Liver (tissue), 9 donors: ENCODE results near the gene THEM5. TPM values are rescaled to one million over a fixed set of nuclear protein-coding genes. Genes with fewer than 3 reads are reported as not detected.

Source experiments
- DNase-seq: peaks from one replicate; pipeline ENCODE4 v3.0.0-alpha.2; 2017; ENCODE audit warnings: low spot score
- H3K27ac ChIP-seq, 2 donors: one replicate each; pipeline ENCODE4 v1.7.0; 2013; ENCODE audit warnings: inconsistent platforms in 2 of 2, low read length in 2 of 2, control low read depth in 1 of 2, low read depth in 1 of 2, mild to moderate bottlenecking in 1 of 2
- H3K27me3 ChIP-seq, 4 donors: one replicate each; pipeline versions ENCODE4 v1.6.1 to v1.7.0; 2013; ENCODE audit warnings: low read length in 3 of 4, inconsistent platforms in 1 of 4, mild to moderate bottlenecking in 1 of 4, moderate library complexity in 1 of 4; ENCODE audit not compliant: control insufficient read depth in 4 of 4, insufficient read depth in 4 of 4
- H3K36me3 ChIP-seq, 4 donors: one replicate each; pipeline versions ENCODE4 v1.6.1 to v1.7.0; 2013; ENCODE audit warnings: low read length in 3 of 4, mild to moderate bottlenecking in 3 of 4, low read depth in 1 of 4, moderate library complexity in 1 of 4; ENCODE audit not compliant: control insufficient read depth in 4 of 4, insufficient read depth in 3 of 4
- H3K4me1 ChIP-seq, 4 donors: one replicate each; pipeline versions ENCODE4 v1.6.1 to v1.7.0; 2013; ENCODE audit warnings: low read length in 3 of 4, mild to moderate bottlenecking in 3 of 4, moderate library complexity in 1 of 4; ENCODE audit not compliant: control insufficient read depth in 4 of 4, insufficient read depth in 4 of 4
- H3K4me3 ChIP-seq, 3 donors: one replicate each; pipeline versions ENCODE4 v1.6.1 to v1.7.0; 2013; ENCODE audit warnings: low read length in 3 of 3, control low read depth in 1 of 3, low read depth in 1 of 3, mild to moderate bottlenecking in 1 of 3
- H3K9ac ChIP-seq, 2 donors: one replicate each; pipeline ENCODE4 v1.7.0; 2013; ENCODE audit warnings: low read length in 2 of 2, mild to moderate bottlenecking in 2 of 2, moderate library complexity in 2 of 2, control low read depth in 1 of 2, low read depth in 1 of 2
- H3K9me3 ChIP-seq, 4 donors: one replicate each; pipeline versions ENCODE4 v1.6.1 to v1.7.0; 2013; ENCODE audit warnings: low read length in 3 of 4; ENCODE audit not compliant: control insufficient read depth in 4 of 4
- EGR1 ChIP-seq, 2 donors: IDR thresholded peaks; 2 replicates each; pipeline ENCODE4 v1.6.1; 2016 to 2018; ENCODE audit warnings: antibody characterized with exemption in 2 of 2, low read depth in 2 of 2
- FOXA1 ChIP-seq: IDR thresholded peaks from 2 replicates; pipeline ENCODE4 v1.6.1; 2016; ENCODE audit warnings: antibody characterized with exemption
- FOXA2 ChIP-seq: IDR thresholded peaks from 2 replicates; pipeline ENCODE4 v1.6.1; 2016; ENCODE audit warnings: antibody characterized with exemption
- GABPA ChIP-seq, 2 donors: IDR thresholded peaks in 1 of 2; conservative IDR thresholded peaks in 1 of 2; 2 replicates each; pipeline ENCODE4 v1.6.1; 2016; ENCODE audit warnings: antibody characterized with exemption in 2 of 2, mild to moderate bottlenecking in 1 of 2, moderate library complexity in 1 of 2
- HNF4A ChIP-seq, 2 donors: conservative IDR thresholded peaks; 2 replicates each; pipeline ENCODE4 v1.6.1; 2016; ENCODE audit warnings: antibody characterized with exemption in 2 of 2, mild to moderate bottlenecking in 2 of 2
- HNF4G ChIP-seq: IDR thresholded peaks from 2 replicates; pipeline ENCODE4 v1.6.1; 2016; ENCODE audit warnings: antibody characterized with exemption
- JUND ChIP-seq, 2 donors: IDR thresholded peaks; 2 replicates each; pipeline ENCODE4 v1.6.1; 2016; ENCODE audit warnings: antibody characterized with exemption in 2 of 2
- NR2F2 ChIP-seq: IDR thresholded peaks from 2 replicates; pipeline ENCODE4 v1.6.1; 2016; ENCODE audit warnings: antibody characterized with exemption
- RAD21 ChIP-seq, 2 donors: IDR thresholded peaks; 2 replicates each; pipeline ENCODE4 v1.6.1; 2016; ENCODE audit warnings: antibody characterized with exemption in 2 of 2, mild to moderate bottlenecking in 2 of 2
- RXRA ChIP-seq, 2 donors: IDR thresholded peaks; 2 replicates each; pipeline ENCODE4 v1.6.1; 2017 to 2018; ENCODE audit warnings: antibody characterized with exemption in 2 of 2, mild to moderate bottlenecking in 1 of 2
- SP1 ChIP-seq: IDR thresholded peaks from 2 replicates; pipeline ENCODE4 v1.6.1; 2018; ENCODE audit warnings: antibody characterized with exemption, mild to moderate bottlenecking
- TAF1 ChIP-seq: conservative IDR thresholded peaks from 2 replicates; pipeline ENCODE4 v1.6.1; 2016; ENCODE audit warnings: antibody characterized with exemption, mild to moderate bottlenecking
- YY1 ChIP-seq: IDR thresholded peaks from 2 replicates; pipeline ENCODE4 v1.6.1; 2016; ENCODE audit warnings: antibody characterized with exemption, mild to moderate bottlenecking
- WGBS: extraction: QIAGEN DNeasy Blood & Tissue Kit; methylation state at CpG from one replicate; pipeline ENCODE4 v1.1.7; 2013; 5-methylcytosine and 5-hydroxymethylcytosine counted together
- polyA plus RNA-seq, 2 donors: library from polyadenylated mRNA; stranded (reverse) in 1 of 2; unstranded in 1 of 2; fragments of 200-250 nt in 1 of 2; fragments of >200 nt in 1 of 2; fragmentation: Nextera tagmentation in 1 of 2; extraction: Ambion mirVana in 1 of 2; gene quantifications; one replicate each; pipeline versions ENCODE4 v1.2.1 to v1.2.3, GENCODE V29; 2013 to 2015
- total RNA-seq, 2 donors: library from RNA; depleted of rRNA; stranded (reverse); fragments of >200 nt; gene quantifications; one replicate each; pipeline ENCODE4 v1.2.3, GENCODE V29; 2014
- TF ChIP-seq, protein P1 (sequence below): IDR thresholded peaks from 2 replicates; pipeline ENCODE4 v1.6.1; 2016; ENCODE audit warnings: antibody characterized with exemption
- TF ChIP-seq, protein P2 (sequence below): IDR thresholded peaks from 2 replicates; pipeline ENCODE4 v1.6.1; 2016; ENCODE audit warnings: antibody characterized with exemption, mild to moderate bottlenecking
- TF ChIP-seq, protein P3 (sequence below): fragments of 150-350 bp; IDR thresholded peaks from 2 replicates; pipeline ENCODE4 v1.5.1; 2017; ENCODE audit warnings: improper control_type of control experiment, low read depth, low read length; ENCODE audit not compliant: missing input control
- TF ChIP-seq, protein P4 (sequence below): IDR thresholded peaks from 2 replicates; pipeline ENCODE4 v1.6.1; 2016; ENCODE audit warnings: antibody characterized with exemption
- TF ChIP-seq, protein P5 (sequence below): IDR thresholded peaks from 2 replicates; pipeline ENCODE4 v1.6.1; 2016; ENCODE audit warnings: antibody characterized with exemption
- donor health status: healthy.
- donor health status: healthy.
- donor health status: healthy.
- donor health status: healthy.
- donor health status: healthy.

The THEM5 gene
- total and polyA plus RNA-seq, 4 donors = 0.09 TPM; not detected in 3

DNA sequence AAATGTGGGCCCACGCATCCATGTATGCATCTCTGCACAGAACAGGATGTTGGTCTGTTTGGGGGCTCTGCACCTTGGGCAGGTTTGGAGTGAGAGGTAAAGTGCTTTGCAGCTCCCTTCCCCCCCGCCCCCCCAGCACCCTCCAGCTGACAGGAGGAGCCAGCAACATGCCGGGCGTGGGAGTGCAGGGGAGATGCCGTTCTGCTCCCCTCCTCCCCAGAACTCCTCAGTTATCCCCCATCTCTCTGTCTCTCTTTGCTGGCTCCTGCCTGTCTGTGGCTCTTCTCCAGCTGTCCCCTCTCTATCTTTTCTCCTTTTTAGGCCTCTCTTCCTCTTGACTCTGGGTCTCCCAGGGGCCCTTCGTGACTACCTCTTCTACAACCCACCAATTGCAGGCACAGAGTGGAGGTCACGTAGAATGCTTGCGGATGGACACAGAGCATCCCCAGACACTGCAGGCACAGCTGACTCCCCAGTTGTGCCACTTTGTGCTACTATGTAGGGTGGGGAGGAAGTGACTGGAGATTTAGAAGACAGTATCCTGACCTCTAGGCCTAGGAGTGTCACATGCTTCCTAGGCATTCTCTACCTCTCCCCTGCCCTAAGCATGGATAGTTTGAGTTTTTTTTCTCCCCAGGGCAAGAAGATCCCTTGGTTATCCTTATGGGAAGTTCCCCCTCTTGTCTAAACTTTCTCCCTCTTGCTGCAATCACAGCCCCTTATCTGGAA, 20.2 kb downstream of the THEM5 start:
- Histone ChIP-seq H3K27me3 (no peaks in the 10 kb centered on the region), H3K36me3 (peaks cover 0 to 2% (median under 1%) of the 10 kb centered on the region in 4 donors), H3K4me3 (peak overlapping the region in 2 of 3 donors; percentile 27 to 65), H3K9me3 (no peaks in the 10 kb centered on the region), H3K9ac (peak overlapping the region in 1 of 2 donors; percentile 36), H3K4me1 (peaks cover 34 to 81% (median 69%) of the 10 kb centered on the region in 4 donors), H3K27ac (peak overlapping the region; percentile 81 to 94)
- DNase-seq = no peak
- no peak for TF ChIP-seq SP1
- 42% methylated on average over 8 of the region's 8 CpGs for WGBS

DNA sequence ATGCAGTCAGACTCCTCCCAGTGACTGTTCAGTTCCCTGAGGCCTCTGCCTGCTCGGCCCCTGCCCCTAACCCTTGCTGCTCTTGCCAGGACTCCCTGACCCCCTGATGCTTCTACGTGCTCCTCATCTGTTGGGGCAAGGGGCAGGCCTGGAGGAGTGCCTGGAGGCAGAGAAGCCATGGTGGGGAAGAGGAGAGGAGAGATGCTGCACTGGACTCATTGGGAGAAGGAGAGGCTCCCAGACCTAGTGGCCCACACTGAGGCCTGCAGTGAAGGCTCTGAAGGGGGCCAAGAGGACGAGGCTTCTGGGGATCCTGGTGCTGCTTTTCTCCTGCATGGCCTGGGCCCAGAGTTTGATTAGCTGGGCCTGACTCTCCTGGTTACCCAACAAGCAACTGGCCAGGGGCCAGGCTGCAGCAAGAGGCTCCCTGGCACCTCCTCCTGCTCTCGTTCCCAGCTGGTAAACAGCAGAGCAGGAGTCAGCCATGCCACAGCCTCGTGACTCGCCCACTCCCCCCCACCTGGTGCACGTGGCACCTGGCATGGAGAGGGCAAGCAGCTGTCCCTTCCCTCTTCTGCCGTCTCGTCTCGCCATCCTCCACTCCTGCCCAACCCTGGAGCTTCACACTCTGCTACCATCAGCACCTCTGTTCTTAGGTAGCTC, 21.1 kb downstream of the THEM5 start:
- WGBS = 26% methylated on average over 10 of the region's 10 CpGs
- H3K9ac ChIP-seq = peak overlapping the region in 1 of 2 donors; percentile 71

More for the DNA sequence above, 21.1 kb downstream of the THEM5 start:
- no peaks in the 10 kb centered on the region for H3K27me3 ChIP-seq
- peak overlapping the region; percentile 94 for H3K27ac ChIP-seq
- H3K4me3 ChIP-seq = peak overlapping the region; percentile 46 to 90 (median 70)
- peaks cover 29 to 84% (median 75%) of the 10 kb centered on the region in 4 donors for H3K4me1 ChIP-seq
- peaks cover 0 to 7% (median 4%) of the 10 kb centered on the region in 4 donors for H3K36me3 ChIP-seq
- no peaks in the 10 kb centered on the region for H3K9me3 ChIP-seq
- DNase-seq = no peak
- TF ChIP-seq SP1 (peak; percentile 78), RAD21 (IDR thresholded peaks at IDR 0.05) (peak in 1 of 2 donors; percentile 18), FOXA2 (peak; percentile 94), YY1 (peak; percentile 40), GABPA (IDR thresholded peaks at IDR 0.05 in 1 of 2, conservative IDR thresholded peaks at IDR 0.05 in 1 of 2) (no peak), HNF4A (conservative IDR thresholded peaks at IDR 0.05) (peak; percentile 67 to 84), EGR1 (IDR thresholded peaks at IDR 0.05; ENCODE audit: low read depth in 2 of 2) (peak; percentile 49 to 83), HNF4G (no peak), FOXA1 (peak; percentile 87), TAF1 (no peak), JUND (IDR thresholded peaks at IDR 0.05) (peak in 1 of 2 donors; percentile 55), RXRA (IDR thresholded peaks at IDR 0.05) (peak; percentile 82 to 85), NR2F2 (no peak)
- TF ChIP-seq, protein P1, sequence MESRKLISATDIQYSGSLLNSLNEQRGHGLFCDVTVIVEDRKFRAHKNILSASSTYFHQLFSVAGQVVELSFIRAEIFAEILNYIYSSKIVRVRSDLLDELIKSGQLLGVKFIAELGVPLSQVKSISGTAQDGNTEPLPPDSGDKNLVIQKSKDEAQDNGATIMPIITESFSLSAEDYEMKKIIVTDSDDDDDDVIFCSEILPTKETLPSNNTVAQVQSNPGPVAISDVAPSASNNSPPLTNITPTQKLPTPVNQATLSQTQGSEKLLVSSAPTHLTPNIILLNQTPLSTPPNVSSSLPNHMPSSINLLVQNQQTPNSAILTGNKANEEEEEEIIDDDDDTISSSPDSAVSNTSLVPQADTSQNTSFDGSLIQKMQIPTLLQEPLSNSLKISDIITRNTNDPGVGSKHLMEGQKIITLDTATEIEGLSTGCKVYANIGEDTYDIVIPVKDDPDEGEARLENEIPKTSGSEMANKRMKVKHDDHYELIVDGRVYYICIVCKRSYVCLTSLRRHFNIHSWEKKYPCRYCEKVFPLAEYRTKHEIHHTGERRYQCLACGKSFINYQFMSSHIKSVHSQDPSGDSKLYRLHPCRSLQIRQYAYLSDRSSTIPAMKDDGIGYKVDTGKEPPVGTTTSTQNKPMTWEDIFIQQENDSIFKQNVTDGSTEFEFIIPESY = no peak
- TF ChIP-seq, protein P2, sequence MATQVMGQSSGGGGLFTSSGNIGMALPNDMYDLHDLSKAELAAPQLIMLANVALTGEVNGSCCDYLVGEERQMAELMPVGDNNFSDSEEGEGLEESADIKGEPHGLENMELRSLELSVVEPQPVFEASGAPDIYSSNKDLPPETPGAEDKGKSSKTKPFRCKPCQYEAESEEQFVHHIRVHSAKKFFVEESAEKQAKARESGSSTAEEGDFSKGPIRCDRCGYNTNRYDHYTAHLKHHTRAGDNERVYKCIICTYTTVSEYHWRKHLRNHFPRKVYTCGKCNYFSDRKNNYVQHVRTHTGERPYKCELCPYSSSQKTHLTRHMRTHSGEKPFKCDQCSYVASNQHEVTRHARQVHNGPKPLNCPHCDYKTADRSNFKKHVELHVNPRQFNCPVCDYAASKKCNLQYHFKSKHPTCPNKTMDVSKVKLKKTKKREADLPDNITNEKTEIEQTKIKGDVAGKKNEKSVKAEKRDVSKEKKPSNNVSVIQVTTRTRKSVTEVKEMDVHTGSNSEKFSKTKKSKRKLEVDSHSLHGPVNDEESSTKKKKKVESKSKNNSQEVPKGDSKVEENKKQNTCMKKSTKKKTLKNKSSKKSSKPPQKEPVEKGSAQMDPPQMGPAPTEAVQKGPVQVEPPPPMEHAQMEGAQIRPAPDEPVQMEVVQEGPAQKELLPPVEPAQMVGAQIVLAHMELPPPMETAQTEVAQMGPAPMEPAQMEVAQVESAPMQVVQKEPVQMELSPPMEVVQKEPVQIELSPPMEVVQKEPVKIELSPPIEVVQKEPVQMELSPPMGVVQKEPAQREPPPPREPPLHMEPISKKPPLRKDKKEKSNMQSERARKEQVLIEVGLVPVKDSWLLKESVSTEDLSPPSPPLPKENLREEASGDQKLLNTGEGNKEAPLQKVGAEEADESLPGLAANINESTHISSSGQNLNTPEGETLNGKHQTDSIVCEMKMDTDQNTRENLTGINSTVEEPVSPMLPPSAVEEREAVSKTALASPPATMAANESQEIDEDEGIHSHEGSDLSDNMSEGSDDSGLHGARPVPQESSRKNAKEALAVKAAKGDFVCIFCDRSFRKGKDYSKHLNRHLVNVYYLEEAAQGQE = peak; percentile 25
- TF ChIP-seq, protein P3, sequence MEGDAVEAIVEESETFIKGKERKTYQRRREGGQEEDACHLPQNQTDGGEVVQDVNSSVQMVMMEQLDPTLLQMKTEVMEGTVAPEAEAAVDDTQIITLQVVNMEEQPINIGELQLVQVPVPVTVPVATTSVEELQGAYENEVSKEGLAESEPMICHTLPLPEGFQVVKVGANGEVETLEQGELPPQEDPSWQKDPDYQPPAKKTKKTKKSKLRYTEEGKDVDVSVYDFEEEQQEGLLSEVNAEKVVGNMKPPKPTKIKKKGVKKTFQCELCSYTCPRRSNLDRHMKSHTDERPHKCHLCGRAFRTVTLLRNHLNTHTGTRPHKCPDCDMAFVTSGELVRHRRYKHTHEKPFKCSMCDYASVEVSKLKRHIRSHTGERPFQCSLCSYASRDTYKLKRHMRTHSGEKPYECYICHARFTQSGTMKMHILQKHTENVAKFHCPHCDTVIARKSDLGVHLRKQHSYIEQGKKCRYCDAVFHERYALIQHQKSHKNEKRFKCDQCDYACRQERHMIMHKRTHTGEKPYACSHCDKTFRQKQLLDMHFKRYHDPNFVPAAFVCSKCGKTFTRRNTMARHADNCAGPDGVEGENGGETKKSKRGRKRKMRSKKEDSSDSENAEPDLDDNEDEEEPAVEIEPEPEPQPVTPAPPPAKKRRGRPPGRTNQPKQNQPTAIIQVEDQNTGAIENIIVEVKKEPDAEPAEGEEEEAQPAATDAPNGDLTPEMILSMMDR = no peak
- TF ChIP-seq, protein P4, sequence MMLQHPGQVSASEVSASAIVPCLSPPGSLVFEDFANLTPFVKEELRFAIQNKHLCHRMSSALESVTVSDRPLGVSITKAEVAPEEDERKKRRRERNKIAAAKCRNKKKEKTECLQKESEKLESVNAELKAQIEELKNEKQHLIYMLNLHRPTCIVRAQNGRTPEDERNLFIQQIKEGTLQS = peak; percentile 56
- TF ChIP-seq, protein P5, sequence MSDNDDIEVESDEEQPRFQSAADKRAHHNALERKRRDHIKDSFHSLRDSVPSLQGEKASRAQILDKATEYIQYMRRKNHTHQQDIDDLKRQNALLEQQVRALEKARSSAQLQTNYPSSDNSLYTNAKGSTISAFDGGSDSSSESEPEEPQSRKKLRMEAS = peak; percentile 99
